ENCODE measurements around the gene FILIP1L. TPM values are rescaled to one million over a fixed set of nuclear protein-coding genes. Genes with fewer than 3 reads are reported as not detected.
A peak's percentile ranks its signal among the peaks of the same experiment; 100 is the strongest.

FILIP1L gene
- total and polyA plus RNA-seq, 2 of the 13 experiments (the other 11 are each of a cell fraction or from before 2014, with no cell fraction given), result 8.1 to 187 TPM

GRCh38 chr3:100103558-100104441 is 10.5 kb downstream of the FILIP1L start:
- Histone ChIP-seq H3K4me1 (ENCODE audit: insufficient read depth, low read length) (peaks cover 82% of the 10 kb centered on the region), H3K27me3 (ENCODE audit: control insufficient read depth in 1 of 2, insufficient read depth in 2 of 2, low read length in 2 of 2) (no peaks in the 10 kb centered on the region), H2AFZ (ENCODE audit: low read length) (no peak overlapping the region), H3K79me2 (ENCODE audit: insufficient read depth, low read length) (no peaks in the 10 kb centered on the region), H4K20me1 (ENCODE audit: insufficient read depth, low read length) (no peaks in the 10 kb centered on the region), H3K9ac (ENCODE audit: insufficient read depth, low read depth, low read length) (no peak overlapping the region), H3K27ac (ENCODE audit: extremely low read length, insufficient read depth, low read length) (no peak overlapping the region), H3K9me3 (ENCODE audit: low read length) (no peaks in the 10 kb centered on the region), H3K36me3 (replicated peaks in 1 of 2; ENCODE audit: control insufficient read depth in 1 of 2, insufficient read depth in 2 of 2, low read length in 2 of 2) (no peaks in the 10 kb centered on the region), H3K4me3 (replicated peaks in 1 of 3; ENCODE audit: insufficient read depth in 1 of 3, low read depth in 2 of 3, low read length in 3 of 3) (no peak overlapping the region), H3K4me2 (ENCODE audit: low read depth, low read length) (0 out of 2 replicates have a peak overlapping the region, but pooled peaks have one; percentile 12)
- POLR2A ChIA-PET, result interaction anchor here (1.3 kb wide), 1 partner anchor 27 kb away, joined by 8 read pairs; no protein-coding TSS in a partner anchor
- BruUV-seq (replicated peaks), result no TSS peak
- CTCF ChIA-PET (ENCODE audit: low intra/inter-chr PET ratio, low total read pairs), result no interaction called here
- ATAC-seq, result no peak; the same call in 1 of the 3 replicates
- DNase-seq (ENCODE audit: low spot score), result peak; percentile 20
- TF ChIP-seq ASH2L (IDR thresholded peaks at IDR 0.05; ENCODE audit: insufficient read length, low read depth, low read length) (no peak), ZNF644 (CRISPR knock-in tag; IDR thresholded peaks at IDR 0.05; ENCODE audit: low read depth) (0 out of 2 replicates have a peak, but pooled peaks have one; percentile 19), CTCF (CRISPR knock-in tag; IDR thresholded peaks at IDR 0.05) (no peak), ZNF513 (CRISPR knock-in tag; conservative IDR thresholded peaks at IDR 0.05) (no peak), MED1 (CRISPR knock-in tag; IDR thresholded peaks at IDR 0.05) (0 out of 2 replicates have a peak, but pooled peaks have one; percentile 19)
- WGBS (ENCODE audit: low lambda C conversion rate), result 81% methylated on average over 4 of the region's 4 CpGs
- in situ Hi-C loops (cut with HindIII; ENCODE audit: extremely low pct_ligation_motif_present, low pct_unique_long_range_greater_than_20kb) (no loop called here), intact Hi-C loops (cut with micrococcal nuclease; ENCODE audit: unreplicated experiment) (no loop called here)
- FAIRE-seq, result no peak

Measured in HepG2 (cell line).